SK-N-SH treated with all-trans-retinoic acid at 6 μM for 48 hours (cell line): ENCODE data around the gene SUPT3H.

Experiments used
- ATAC-seq: fragments of 200-7000 bp; cut with Tn5 transposase; 3 replicates; pipeline ENCODE4 v1.9.1; 2020; ENCODE audit warnings: mild to moderate bottlenecking, moderate library complexity
- ARNTL ChIP-seq: fragments of 450-650 bp; formaldehyde crosslinking; IDR thresholded peaks from 2 replicates; pipeline ENCODE4 v1.5.0; 2020; ENCODE audit warnings: low read depth, mild to moderate bottlenecking, moderate library complexity, borderline replicate concordance
- BACH2 ChIP-seq: fragments of 250-450 bp; sonication (Bioruptor Pico); IDR thresholded peaks from 2 replicates; pipeline ENCODE4 v1.9.0; 2021; ENCODE audit warnings: mild to moderate bottlenecking, borderline replicate concordance
- CSDC2 ChIP-seq: fragments of 250-450 bp; sonication (Bioruptor Pico); IDR thresholded peaks from 2 replicates; pipeline ENCODE4 v1.5.0; 2020; ENCODE audit warnings: mild to moderate bottlenecking, moderate library complexity
- ESRRG ChIP-seq: fragments of 250-450 bp; sonication (Bioruptor Pico); IDR thresholded peaks from 2 replicates; pipeline ENCODE4 v1.6.1; 2021; ENCODE audit warnings: mild to moderate bottlenecking
- GLIS3 ChIP-seq: fragments of 250-450 bp; sonication (Bioruptor Pico); IDR thresholded peaks from 2 replicates; pipeline ENCODE4 v1.5.0; 2020; ENCODE audit warnings: mild to moderate bottlenecking, moderate library complexity
- ISL1 ChIP-seq: fragments of 250-450 bp; sonication (Bioruptor Pico); IDR thresholded peaks from 2 replicates; pipeline ENCODE4 v2.1.2; 2022; ENCODE audit warnings: mild to moderate bottlenecking, moderate library complexity
- OSR1 ChIP-seq: fragments of 250-450 bp; sonication (Bioruptor Pico); IDR thresholded peaks from 2 replicates; pipeline ENCODE4 v1.8.0; 2022; ENCODE audit warnings: moderate library complexity, mild to moderate bottlenecking, inconsistent platforms
- PATZ1 ChIP-seq: fragments of 250-450 bp; sonication (Bioruptor Pico); IDR thresholded peaks from 2 replicates; pipeline ENCODE4 v1.8.0; 2020; ENCODE audit warnings: mild to moderate bottlenecking, moderate library complexity, borderline replicate concordance
- POU6F1 ChIP-seq: fragments of 250-450 bp; sonication (Bioruptor Pico); IDR thresholded peaks from 2 replicates; pipeline ENCODE4 v1.8.0; 2021; ENCODE audit warnings: low read depth, mild to moderate bottlenecking, moderate library complexity, borderline replicate concordance
- PPARA ChIP-seq: fragments of 250-450 bp; sonication (Bioruptor Pico); IDR thresholded peaks from 2 replicates; pipeline ENCODE4 v1.5.0; 2020; ENCODE audit warnings: mild to moderate bottlenecking, borderline replicate concordance
- RARB ChIP-seq: fragments of 250-450 bp; sonication (Bioruptor Pico); IDR thresholded peaks from 2 replicates; pipeline ENCODE4 v1.8.0; 2021; ENCODE audit warnings: mild to moderate bottlenecking, moderate library complexity
- SNAI2 ChIP-seq: fragments of 250-450 bp; sonication (Bioruptor Pico); IDR thresholded peaks from 2 replicates; pipeline ENCODE4 v1.5.0; 2020; ENCODE audit warnings: mild to moderate bottlenecking, moderate library complexity
- TCF4 ChIP-seq: fragments of 250-450 bp; sonication (Bioruptor Pico); IDR thresholded peaks from 2 replicates; pipeline ENCODE4 v1.8.0; 2021; ENCODE audit warnings: mild to moderate bottlenecking, moderate library complexity, borderline replicate concordance
- TOX ChIP-seq: fragments of 250-450 bp; sonication (Bioruptor Pico); IDR thresholded peaks from 2 replicates; pipeline ENCODE4 v1.8.0; 2021; ENCODE audit warnings: mild to moderate bottlenecking, moderate library complexity, borderline replicate concordance
- ZC3H10 ChIP-seq: fragments of 250-450 bp; sonication (Bioruptor Pico); IDR thresholded peaks from 2 replicates; pipeline ENCODE4 v1.5.1; 2021; ENCODE audit warnings: mild to moderate bottlenecking, moderate library complexity
- ZFP3 ChIP-seq: fragments of 250-450 bp; sonication (Bioruptor Pico); IDR thresholded peaks from 2 replicates; pipeline ENCODE4 v1.5.0; 2020; ENCODE audit warnings: mild to moderate bottlenecking, moderate library complexity
- ZFP30 ChIP-seq: fragments of 450-650 bp; formaldehyde crosslinking; IDR thresholded peaks from 2 replicates; pipeline ENCODE4 v1.5.0; 2022; ENCODE audit warnings: mild to moderate bottlenecking, moderate library complexity
- ZNF565 ChIP-seq: fragments of 450-650 bp; formaldehyde crosslinking; conservative IDR thresholded peaks from 2 replicates; pipeline ENCODE4 v1.5.0; 2020; ENCODE audit warnings: low read depth, mild to moderate bottlenecking, moderate library complexity
- ZNF70 ChIP-seq: fragments of 450-650 bp; formaldehyde crosslinking; IDR thresholded peaks from 2 replicates; pipeline ENCODE4 v1.5.0; 2020; ENCODE audit warnings: mild to moderate bottlenecking, moderate library complexity
- TF ChIP-seq, protein P1 (sequence below): fragments of 250-450 bp; sonication (Bioruptor Pico); IDR thresholded peaks from 2 replicates; pipeline ENCODE4 v1.5.1; 2021; ENCODE audit warnings: mild to moderate bottlenecking, moderate library complexity
- TF ChIP-seq, protein P2 (sequence below): fragments of 250-450 bp; sonication (Bioruptor Pico); IDR thresholded peaks from 2 replicates; pipeline ENCODE4 v1.5.0; 2020; ENCODE audit warnings: mild to moderate bottlenecking, moderate library complexity

SUPT3H gene

GRCh38 chr6:45072673-45073072 is 305.1 kb downstream of the SUPT3H start:
- no peak for ATAC-seq
- TF ChIP-seq POU6F1 (CRISPR knock-in tag) (no peak), OSR1 (CRISPR knock-in tag) (no peak), ZNF70 (no peak), ESRRG (CRISPR knock-in tag) (no peak), CSDC2 (CRISPR knock-in tag) (no peak), TOX (no peak), SNAI2 (CRISPR knock-in tag) (no peak), ZNF565 (CRISPR knock-in tag) (no peak), GLIS3 (CRISPR knock-in tag) (no peak), BACH2 (CRISPR knock-in tag) (no peak), RARB (CRISPR knock-in tag) (no peak), ZFP3 (CRISPR knock-in tag) (no peak), ISL1 (CRISPR knock-in tag) (no peak), ZFP30 (CRISPR knock-in tag) (no peak), ARNTL (no peak)
- TF ChIP-seq, protein P1, sequence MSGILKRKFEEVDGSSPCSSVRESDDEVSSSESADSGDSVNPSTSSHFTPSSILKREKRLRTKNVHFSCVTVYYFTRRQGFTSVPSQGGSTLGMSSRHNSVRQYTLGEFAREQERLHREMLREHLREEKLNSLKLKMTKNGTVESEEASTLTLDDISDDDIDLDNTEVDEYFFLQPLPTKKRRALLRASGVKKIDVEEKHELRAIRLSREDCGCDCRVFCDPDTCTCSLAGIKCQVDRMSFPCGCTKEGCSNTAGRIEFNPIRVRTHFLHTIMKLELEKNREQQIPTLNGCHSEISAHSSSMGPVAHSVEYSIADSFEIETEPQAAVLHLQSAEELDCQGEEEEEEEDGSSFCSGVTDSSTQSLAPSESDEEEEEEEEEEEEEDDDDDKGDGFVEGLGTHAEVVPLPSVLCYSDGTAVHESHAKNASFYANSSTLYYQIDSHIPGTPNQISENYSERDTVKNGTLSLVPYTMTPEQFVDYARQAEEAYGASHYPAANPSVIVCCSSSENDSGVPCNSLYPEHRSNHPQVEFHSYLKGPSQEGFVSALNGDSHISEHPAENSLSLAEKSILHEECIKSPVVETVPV (CRISPR knock-in tag), result no peak

- TF ChIP-seq OSR1 (CRISPR knock-in tag) (no peak), RARB (CRISPR knock-in tag) (no peak), PATZ1 (CRISPR knock-in tag) (no peak), PPARA (CRISPR knock-in tag) (no peak), ZC3H10 (CRISPR knock-in tag) (no peak), POU6F1 (CRISPR knock-in tag) (no peak), GLIS3 (CRISPR knock-in tag) (no peak), ZFP3 (CRISPR knock-in tag) (no peak), TCF4 (CRISPR knock-in tag) (no peak), ISL1 (CRISPR knock-in tag) (no peak), CSDC2 (CRISPR knock-in tag) (no peak), BACH2 (CRISPR knock-in tag) (no peak), ESRRG (CRISPR knock-in tag) (no peak)
- TF ChIP-seq, protein P2, sequence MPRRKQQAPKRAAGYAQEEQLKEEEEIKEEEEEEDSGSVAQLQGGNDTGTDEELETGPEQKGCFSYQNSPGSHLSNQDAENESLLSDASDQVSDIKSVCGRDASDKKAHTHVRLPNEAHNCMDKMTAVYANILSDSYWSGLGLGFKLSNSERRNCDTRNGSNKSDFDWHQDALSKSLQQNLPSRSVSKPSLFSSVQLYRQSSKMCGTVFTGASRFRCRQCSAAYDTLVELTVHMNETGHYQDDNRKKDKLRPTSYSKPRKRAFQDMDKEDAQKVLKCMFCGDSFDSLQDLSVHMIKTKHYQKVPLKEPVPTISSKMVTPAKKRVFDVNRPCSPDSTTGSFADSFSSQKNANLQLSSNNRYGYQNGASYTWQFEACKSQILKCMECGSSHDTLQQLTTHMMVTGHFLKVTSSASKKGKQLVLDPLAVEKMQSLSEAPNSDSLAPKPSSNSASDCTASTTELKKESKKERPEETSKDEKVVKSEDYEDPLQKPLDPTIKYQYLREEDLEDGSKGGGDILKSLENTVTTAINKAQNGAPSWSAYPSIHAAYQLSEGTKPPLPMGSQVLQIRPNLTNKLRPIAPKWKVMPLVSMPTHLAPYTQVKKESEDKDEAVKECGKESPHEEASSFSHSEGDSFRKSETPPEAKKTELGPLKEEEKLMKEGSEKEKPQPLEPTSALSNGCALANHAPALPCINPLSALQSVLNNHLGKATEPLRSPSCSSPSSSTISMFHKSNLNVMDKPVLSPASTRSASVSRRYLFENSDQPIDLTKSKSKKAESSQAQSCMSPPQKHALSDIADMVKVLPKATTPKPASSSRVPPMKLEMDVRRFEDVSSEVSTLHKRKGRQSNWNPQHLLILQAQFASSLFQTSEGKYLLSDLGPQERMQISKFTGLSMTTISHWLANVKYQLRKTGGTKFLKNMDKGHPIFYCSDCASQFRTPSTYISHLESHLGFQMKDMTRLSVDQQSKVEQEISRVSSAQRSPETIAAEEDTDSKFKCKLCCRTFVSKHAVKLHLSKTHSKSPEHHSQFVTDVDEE (CRISPR knock-in tag), result no peak
- TF ChIP-seq, protein P1 (CRISPR knock-in tag), result no peak
Measured at GRCh38 chr6:45072016-45072415, 305.7 kb downstream of the SUPT3H start.

More at GRCh38 chr6:45072016-45072415, 305.7 kb downstream of the SUPT3H start:
- no peak for ATAC-seq
